NB4 (cell line): ENCODE measurements around the gene MUC5B.

Source experiments
- CTCF ChIP-seq: IDR thresholded peaks from one replicate; pipeline ENCODE4 v1.5.1; 2012; ENCODE audit warnings: low read depth, low read length
- MAX ChIP-seq: IDR thresholded peaks from 2 replicates; pipeline ENCODE4 v1.6.1; 2011; ENCODE audit warnings: low read depth, low read length
- MYC ChIP-seq: IDR thresholded peaks from 2 replicates; pipeline ENCODE4 v1.6.1; 2011; ENCODE audit warnings: low read depth, low read length
- POLR2A ChIP-seq: IDR thresholded peaks from 2 replicates; pipeline ENCODE4 v1.6.1; 2011; ENCODE audit warnings: mild to moderate bottlenecking; ENCODE audit not compliant: insufficient read length; ENCODE audit errors: extremely low read depth

GRCh38 chr11:1278766-1279673 lies 56.2 kb downstream of the MUC5B start:
- no peak for TF ChIP-seq CTCF
- TF ChIP-seq POLR2A: no peak
- TF ChIP-seq MAX: no peak
- no peak for TF ChIP-seq MYC
